Chondrocyte (in vitro differentiated cells): ENCODE measurements around the gene C1QTNF4. TPM values are rescaled to one million over a fixed set of nuclear protein-coding genes. Genes with fewer than 3 reads are reported as not detected.
"Not testable (repeated sequence)": the region's sequence is repeated elsewhere in the genome, so short reads cannot be mapped to it uniquely, and the experiment has no call there.

Experiments used
- DNase-seq: peaks from one replicate; pipeline ENCODE4 v3.0.0; 2021; ENCODE audit warnings: mixed read lengths, low spot score
- H3K27ac Mint-ChIP-seq: one replicate; pipeline ENCODE4 v1.8.0; 2021; ENCODE audit warnings: mild to moderate bottlenecking, moderate library complexity, mixed read lengths; ENCODE audit not compliant: unreplicated experiment
- H3K27me3 Mint-ChIP-seq: 2 replicates; pipeline ENCODE4 v1.8.0; 2021; ENCODE audit warnings: low read depth, mixed read lengths
- H3K36me3 Mint-ChIP-seq: 2 replicates; pipeline ENCODE4 v1.8.0; 2021; ENCODE audit warnings: low read depth, mixed read lengths
- H3K4me1 Mint-ChIP-seq: 2 replicates; pipeline ENCODE4 v1.8.0; 2021; ENCODE audit warnings: low read depth, mild to moderate bottlenecking, mixed read lengths
- H3K4me3 Mint-ChIP-seq: one replicate; pipeline ENCODE4 v1.8.0; 2021; ENCODE audit warnings: mild to moderate bottlenecking, moderate library complexity, mixed read lengths; ENCODE audit not compliant: unreplicated experiment
- H3K9me3 Mint-ChIP-seq: 2 replicates; pipeline ENCODE4 v1.8.0; 2021; ENCODE audit warnings: low read depth, mixed read lengths
- total RNA-seq: library from RNA; stranded (reverse); gene quantifications from 3 replicates; pipeline ENCODE4 v1.2.1, GENCODE V29; 2021
- TF ChIP-seq, protein P1 (sequence below): fragments of 200-600 bp; sonication (generic); IDR thresholded peaks from 2 replicates; pipeline ENCODE4 v1.5.0; 2021; ENCODE audit warnings: antibody characterized with exemption, mild to moderate bottlenecking, moderate library complexity

The C1QTNF4 gene
- total RNA-seq, 1 donor from 2014 or later, result 0.40 TPM

DNA sequence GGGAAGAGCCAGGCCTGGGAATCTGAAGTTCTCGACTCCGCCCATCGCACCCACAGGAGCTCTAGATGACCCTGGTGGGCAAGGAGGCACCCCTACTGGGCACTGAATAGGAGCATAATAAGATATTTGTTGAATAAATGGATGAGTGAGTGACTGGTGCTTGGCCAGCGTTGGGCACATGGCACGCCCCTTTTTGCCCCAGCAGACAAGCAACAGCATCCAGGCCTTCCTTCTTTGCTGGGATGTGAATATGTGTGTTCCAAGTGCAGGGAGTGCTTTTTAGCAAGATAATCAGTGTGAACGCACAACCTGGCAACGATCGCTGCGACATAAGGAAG is 40.8 kb downstream of the C1QTNF4 start:
- peak overlapping the region; percentile 90 for H3K27ac Mint-ChIP-seq
- no peak for DNase-seq
- H3K4me1 Mint-ChIP-seq, result peaks cover 31% of the 10 kb centered on the region
- H3K27me3 Mint-ChIP-seq, result no peaks in the 10 kb centered on the region
- H3K4me3 Mint-ChIP-seq, result peak overlapping the region; percentile 81
- no peaks in the 10 kb centered on the region for H3K9me3 Mint-ChIP-seq
- TF ChIP-seq, protein P1, sequence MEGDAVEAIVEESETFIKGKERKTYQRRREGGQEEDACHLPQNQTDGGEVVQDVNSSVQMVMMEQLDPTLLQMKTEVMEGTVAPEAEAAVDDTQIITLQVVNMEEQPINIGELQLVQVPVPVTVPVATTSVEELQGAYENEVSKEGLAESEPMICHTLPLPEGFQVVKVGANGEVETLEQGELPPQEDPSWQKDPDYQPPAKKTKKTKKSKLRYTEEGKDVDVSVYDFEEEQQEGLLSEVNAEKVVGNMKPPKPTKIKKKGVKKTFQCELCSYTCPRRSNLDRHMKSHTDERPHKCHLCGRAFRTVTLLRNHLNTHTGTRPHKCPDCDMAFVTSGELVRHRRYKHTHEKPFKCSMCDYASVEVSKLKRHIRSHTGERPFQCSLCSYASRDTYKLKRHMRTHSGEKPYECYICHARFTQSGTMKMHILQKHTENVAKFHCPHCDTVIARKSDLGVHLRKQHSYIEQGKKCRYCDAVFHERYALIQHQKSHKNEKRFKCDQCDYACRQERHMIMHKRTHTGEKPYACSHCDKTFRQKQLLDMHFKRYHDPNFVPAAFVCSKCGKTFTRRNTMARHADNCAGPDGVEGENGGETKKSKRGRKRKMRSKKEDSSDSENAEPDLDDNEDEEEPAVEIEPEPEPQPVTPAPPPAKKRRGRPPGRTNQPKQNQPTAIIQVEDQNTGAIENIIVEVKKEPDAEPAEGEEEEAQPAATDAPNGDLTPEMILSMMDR, result peak; percentile 74
- no peaks in the 10 kb centered on the region for H3K36me3 Mint-ChIP-seq

DNA sequence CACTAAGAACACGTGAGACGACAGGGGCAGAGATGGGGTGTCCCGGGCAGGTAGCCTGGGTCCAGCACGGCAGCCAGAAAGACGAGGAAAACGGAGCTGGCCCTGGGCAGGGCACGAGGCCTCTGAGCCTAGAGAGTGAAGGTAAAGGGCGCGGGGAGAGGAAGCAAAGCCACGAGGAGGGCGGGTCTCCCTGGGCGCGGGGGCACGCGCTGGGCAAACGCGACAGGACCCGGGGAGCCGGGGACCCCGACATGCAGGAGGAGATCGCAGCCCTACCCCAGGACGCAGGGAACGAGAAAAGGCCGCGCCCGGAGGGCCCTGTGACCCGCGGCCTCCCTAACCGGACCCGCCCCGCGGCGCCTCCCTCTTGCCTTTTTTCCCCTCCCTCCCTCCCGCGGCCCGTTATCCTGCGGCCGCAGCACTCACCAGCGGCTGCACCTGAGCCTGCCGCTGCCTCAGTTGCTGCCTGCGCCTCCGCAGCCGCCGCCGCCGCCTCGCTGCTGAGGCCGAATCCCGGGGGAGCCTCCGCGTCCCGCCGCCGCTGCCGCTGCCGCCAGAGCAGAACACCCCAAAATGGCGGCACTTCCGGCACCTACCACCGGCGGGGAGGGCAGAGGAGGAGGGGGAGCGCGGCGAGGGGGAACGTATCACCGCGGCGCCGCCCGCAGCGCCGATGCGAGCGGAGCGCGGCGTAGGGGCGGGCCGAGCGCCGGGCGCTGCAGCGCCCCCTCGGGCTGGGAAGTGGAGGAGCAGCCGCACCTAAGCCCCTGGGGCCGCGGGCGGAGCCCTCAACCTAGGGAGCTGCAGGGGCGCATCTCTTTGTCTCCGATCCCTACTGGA is 41.4 kb downstream of the C1QTNF4 start, which contains the start of gene CELF1:
TSS of gene CELF1 (minus strand) at position 567 of the 840 bp plus-strand sequence. CDS start 53,609 bp downstream, outside the sequence.
- TF ChIP-seq, protein P1, result peak; percentile 96
- Mint-ChIP-seq H3K4me3 (peak within 1 kb of the TSS; percentile 98), H3K9me3 (no peaks in the 10 kb centered on the region), H3K4me1 (peaks cover 35% of the 10 kb centered on the region), H3K36me3 (no peaks in the 10 kb centered on the region), H3K27me3 (no peaks in the 10 kb centered on the region), H3K27ac (peak within 1 kb of the TSS; percentile 98)
- DNase-seq, result peak; percentile 97

DNA sequence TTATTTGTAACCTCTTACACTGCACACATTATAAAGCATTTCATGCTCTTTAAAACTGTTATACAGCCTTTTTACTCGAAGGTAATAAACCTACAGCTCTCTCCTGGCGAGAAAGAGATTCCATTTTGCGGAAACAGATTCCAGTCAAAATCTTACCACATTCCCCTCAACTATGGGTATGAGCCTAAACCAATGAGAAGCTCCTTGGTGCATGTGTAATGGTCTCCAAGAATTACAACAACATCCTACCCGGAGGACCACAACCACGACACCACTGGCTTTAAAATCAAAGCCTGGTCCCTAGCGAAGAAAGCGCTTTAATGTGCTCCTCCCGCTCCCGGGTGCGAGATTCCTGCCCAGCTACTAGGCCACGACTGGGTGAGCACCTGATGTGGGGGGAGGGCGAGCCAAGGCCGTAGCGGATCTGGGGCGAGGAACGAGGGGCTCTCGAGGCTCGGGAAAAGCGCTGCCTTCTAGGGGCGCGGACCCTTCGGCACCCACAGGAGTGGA is 42.1 kb downstream of the C1QTNF4 start:
- H3K9me3 Mint-ChIP-seq, result no peaks in the 10 kb centered on the region
- H3K4me1 Mint-ChIP-seq, result peaks cover 38% of the 10 kb centered on the region
- TF ChIP-seq, protein P1, result no peak
- H3K36me3 Mint-ChIP-seq, result peaks cover 1% of the 10 kb centered on the region
- DNase-seq, result no peak
- peak overlapping the region; percentile 98 for H3K27ac Mint-ChIP-seq
- H3K27me3 Mint-ChIP-seq, result no peaks in the 10 kb centered on the region
- peak overlapping the region; percentile 98 for H3K4me3 Mint-ChIP-seq

DNA sequence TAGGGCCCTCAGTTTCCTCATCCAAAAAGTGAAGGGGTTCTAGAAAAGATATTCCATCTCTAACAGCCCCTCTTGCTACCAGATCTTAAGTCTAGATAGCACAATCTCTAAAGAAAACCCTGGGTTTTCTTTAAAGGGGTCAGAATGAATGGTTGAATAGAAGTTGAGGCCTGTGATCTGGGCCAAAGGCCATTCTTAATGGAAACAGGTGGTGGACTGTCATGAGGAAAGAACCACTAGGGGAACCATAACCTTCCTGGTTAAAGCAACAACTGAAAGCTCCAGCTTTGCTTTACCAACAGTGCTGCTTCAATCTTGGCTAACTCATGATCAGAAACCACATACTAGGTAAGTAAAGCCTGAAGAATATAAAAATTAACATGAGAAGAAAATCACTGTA is 43.1 kb downstream of the C1QTNF4 start:
- H3K27ac Mint-ChIP-seq, result peak overlapping the region; percentile 98
- TF ChIP-seq, protein P1, result peak; percentile 62
- no peak for DNase-seq
- peaks cover 38% of the 10 kb centered on the region for H3K4me1 Mint-ChIP-seq
- H3K9me3 Mint-ChIP-seq, result no peaks in the 10 kb centered on the region
- peaks cover 1% of the 10 kb centered on the region for H3K36me3 Mint-ChIP-seq
- H3K27me3 Mint-ChIP-seq, result no peaks in the 10 kb centered on the region
- peak overlapping the region; percentile 98 for H3K4me3 Mint-ChIP-seq

DNA sequence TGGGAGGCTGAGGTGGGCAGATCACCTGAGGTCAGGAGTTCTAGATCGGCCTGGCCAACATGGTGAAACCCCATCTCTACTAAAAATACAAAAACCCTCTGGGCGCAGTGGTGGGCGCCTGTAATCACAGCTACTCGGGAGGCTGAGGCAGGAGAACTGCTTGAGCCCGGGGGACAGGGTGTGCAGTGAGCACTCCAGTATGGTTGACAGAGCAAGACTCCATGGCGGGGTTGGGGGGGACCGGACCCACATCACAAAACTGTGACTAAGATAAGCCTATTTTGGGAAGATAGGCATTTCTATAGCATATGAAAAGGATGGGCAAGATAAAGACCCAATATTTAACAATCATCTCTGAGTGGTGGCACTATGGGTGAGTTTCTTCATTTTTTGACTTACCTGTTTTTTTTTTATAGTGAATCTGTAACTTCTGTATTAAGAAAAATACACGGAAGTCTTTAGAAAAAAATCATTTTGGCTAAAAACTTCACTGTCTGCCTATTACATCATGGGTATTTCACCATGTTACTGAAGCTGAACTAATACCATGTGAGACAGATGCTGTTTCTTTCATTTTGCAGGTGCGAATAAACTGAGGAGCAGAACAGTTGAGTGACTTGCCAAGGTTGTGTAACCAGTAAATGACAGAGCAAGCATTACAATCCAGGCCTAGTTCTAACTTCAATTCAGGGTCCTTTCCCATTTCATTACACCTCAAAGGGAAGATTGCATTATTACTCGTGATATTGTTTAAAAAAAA is 43.7 kb downstream of the C1QTNF4 start:
- Mint-ChIP-seq H3K4me1 (peaks cover 38% of the 10 kb centered on the region), H3K27ac (peak overlapping the region; percentile 98), H3K4me3 (no peak overlapping the region), H3K27me3 (no peaks in the 10 kb centered on the region), H3K9me3 (no peaks in the 10 kb centered on the region), H3K36me3 (peaks cover 1% of the 10 kb centered on the region)
- TF ChIP-seq, protein P1, result no peak
- DNase-seq, result peak; percentile 30

DNA sequence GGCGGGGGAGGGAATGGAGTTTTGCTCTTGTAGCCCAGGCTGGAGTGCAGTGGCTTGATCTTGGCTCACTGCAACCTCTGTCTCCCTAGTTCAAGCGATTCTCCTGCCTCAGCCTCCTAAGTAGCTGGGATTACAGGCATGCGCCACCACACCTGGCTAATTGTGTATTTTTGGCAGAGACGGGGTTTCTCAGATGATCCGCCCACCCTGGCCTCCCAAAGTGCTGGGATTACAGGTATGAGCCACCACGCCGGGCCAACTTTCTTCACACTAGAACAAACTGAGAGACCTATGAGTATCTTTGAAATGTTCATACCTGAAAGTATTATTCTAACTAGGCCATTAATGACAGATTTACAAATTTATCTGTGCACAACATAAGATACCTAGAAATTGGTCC is 47.9 kb downstream of the C1QTNF4 start:
- not testable (repeated sequence) for H3K4me3 Mint-ChIP-seq, H3K9me3 Mint-ChIP-seq, H3K36me3 Mint-ChIP-seq, H3K27ac Mint-ChIP-seq, H3K27me3 Mint-ChIP-seq
- peak; percentile 35 for DNase-seq
- H3K4me1 Mint-ChIP-seq, result peaks cover 31% of the 10 kb centered on the region
